Panc1 (cell line): ENCODE measurements around the gene AMD1.

Experiments
- POLR2AphosphoS5 ChIP-seq: IDR thresholded peaks from 2 replicates; pipeline ENCODE4 v1.6.1; 2012; ENCODE audit warnings: mild to moderate bottlenecking, low read depth, low read length, moderate library complexity
- TF ChIP-seq, protein P1 (sequence below): fragments of 450-650 bp; IDR thresholded peaks from 2 replicates; pipeline ENCODE4 v1.5.1; 2017; ENCODE audit warnings: mild to moderate bottlenecking

DNA sequence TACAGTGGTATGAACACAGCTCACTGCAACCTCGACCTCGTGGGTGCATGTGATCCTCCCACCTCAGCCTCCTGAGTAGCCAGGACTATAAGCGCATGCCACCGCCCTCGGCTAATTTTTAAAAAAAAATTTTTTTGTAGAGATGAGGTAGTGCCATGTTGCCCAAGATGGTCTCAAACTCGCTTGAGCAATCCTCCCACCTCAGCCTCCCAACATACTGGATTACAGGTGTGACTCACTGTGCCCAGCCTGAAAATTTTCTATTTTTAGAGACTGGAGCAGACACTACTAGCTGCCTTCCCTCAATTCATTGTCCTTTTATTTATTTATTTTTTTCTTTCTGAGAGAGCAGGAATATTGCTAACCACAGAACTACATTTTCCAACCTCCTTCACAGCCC, 63.6 kb downstream of the AMD1 start:
- no peak for TF ChIP-seq POLR2AphosphoS5
- TF ChIP-seq, protein P1, sequence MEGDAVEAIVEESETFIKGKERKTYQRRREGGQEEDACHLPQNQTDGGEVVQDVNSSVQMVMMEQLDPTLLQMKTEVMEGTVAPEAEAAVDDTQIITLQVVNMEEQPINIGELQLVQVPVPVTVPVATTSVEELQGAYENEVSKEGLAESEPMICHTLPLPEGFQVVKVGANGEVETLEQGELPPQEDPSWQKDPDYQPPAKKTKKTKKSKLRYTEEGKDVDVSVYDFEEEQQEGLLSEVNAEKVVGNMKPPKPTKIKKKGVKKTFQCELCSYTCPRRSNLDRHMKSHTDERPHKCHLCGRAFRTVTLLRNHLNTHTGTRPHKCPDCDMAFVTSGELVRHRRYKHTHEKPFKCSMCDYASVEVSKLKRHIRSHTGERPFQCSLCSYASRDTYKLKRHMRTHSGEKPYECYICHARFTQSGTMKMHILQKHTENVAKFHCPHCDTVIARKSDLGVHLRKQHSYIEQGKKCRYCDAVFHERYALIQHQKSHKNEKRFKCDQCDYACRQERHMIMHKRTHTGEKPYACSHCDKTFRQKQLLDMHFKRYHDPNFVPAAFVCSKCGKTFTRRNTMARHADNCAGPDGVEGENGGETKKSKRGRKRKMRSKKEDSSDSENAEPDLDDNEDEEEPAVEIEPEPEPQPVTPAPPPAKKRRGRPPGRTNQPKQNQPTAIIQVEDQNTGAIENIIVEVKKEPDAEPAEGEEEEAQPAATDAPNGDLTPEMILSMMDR: no peak
